HFF-Myc (cell line): ENCODE results near the gene EHF.

Source experiments
- DNase-seq: peaks from one replicate; pipeline ENCODE4 v3.0.0-alpha.2; 2011; ENCODE audit warnings: low read depth; ENCODE audit errors: extremely low read depth
- H3K4me3 ChIP-seq: replicated peaks from 2 replicates; pipeline ENCODE4 v1.5.1; 2011; ENCODE audit warnings: low read depth, mild to moderate bottlenecking, control low read depth, low read length
- CTCF ChIP-seq: IDR thresholded peaks from 2 replicates; pipeline ENCODE4 v1.5.1; 2012; ENCODE audit warnings: mild to moderate bottlenecking, low read depth, low read length, control low read depth; ENCODE audit errors: missing control alignments

Gene EHF

GRCh38 chr11:34658071-34659015 lies 37.5 kb downstream of the EHF start:
- no peak for DNase-seq
- no peak for TF ChIP-seq CTCF
- H3K4me3 ChIP-seq, result no peak overlapping the region

- no peak overlapping the region for H3K4me3 ChIP-seq
- no peak for TF ChIP-seq CTCF
- no peak for DNase-seq
These were observed 38.3 kb downstream of the EHF start for GRCh38 chr11:34659096-34659733.

GRCh38 chr11:34665077-34665835 lies 44.4 kb downstream of the EHF start:
- H3K4me3 ChIP-seq, result no peak overlapping the region
- TF ChIP-seq CTCF, result no peak
- no peak for DNase-seq

GRCh38 chr11:34667810-34668582 lies 47.1 kb downstream of the EHF start:
- no peak for DNase-seq
- H3K4me3 ChIP-seq, result no peak overlapping the region
- no peak for TF ChIP-seq CTCF

- DNase-seq, result no peak
- no peak overlapping the region for H3K4me3 ChIP-seq
- TF ChIP-seq CTCF, result no peak
These were observed 47.7 kb downstream of the EHF start for GRCh38 chr11:34668583-34669053.

GRCh38 chr11:34669458-34669857 lies 48.6 kb downstream of the EHF start:
- TF ChIP-seq CTCF, result no peak
- H3K4me3 ChIP-seq, result no peak overlapping the region
- no peak for DNase-seq
